ENCODE results near the gene MED28. TPM values are rescaled to one million over a fixed set of nuclear protein-coding genes. Genes with fewer than 3 reads are reported as not detected.

Gene MED28
- total RNA-seq, 2 experiments from 2014 or later, result 53.7 to 53.8 TPM

- Mint-ChIP-seq H3K36me3 (ENCODE audit: low read depth) (peaks cover 73% of the 10 kb centered on the region), H3K9me3 (no peaks in the 10 kb centered on the region), H3K4me1 (peaks cover 6% of the 10 kb centered on the region), H3K4me3 (no peak overlapping the region), H3K27ac (no peak overlapping the region), H3K27me3 (no peaks in the 10 kb centered on the region)
- CTCF ChIA-PET, result no interaction called here
- no peak for DNase-seq
- POLR2A ChIA-PET, result no interaction called here
These were observed 10.4 kb downstream of the MED28 start for GRCh38 chr4:17624821-17625220.

DNA sequence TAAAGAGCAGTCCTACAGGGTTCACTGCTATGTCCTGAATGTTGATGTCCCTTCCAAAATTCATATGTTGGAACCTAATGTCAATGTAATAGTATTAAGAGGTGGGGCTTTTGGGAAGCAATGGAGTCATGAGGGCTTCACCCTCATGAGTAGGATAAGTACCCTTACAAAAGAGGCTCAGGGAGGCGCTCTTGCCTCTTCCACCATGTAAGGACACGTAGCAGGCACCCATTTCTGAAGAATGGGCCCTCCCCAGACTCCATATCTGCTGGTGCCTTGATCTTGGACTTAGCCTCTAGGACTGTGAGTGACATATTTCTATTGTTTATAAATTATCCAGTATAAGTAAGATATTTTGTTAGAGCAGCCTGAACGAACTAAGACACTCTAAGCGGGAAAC is 15.8 kb downstream of the MED28 start:
- Mint-ChIP-seq H3K27ac (no peak overlapping the region), H3K36me3 (ENCODE audit: low read depth) (peaks cover 69% of the 10 kb centered on the region), H3K27me3 (no peaks in the 10 kb centered on the region), H3K4me1 (peaks cover 5% of the 10 kb centered on the region), H3K4me3 (no peak overlapping the region), H3K9me3 (no peaks in the 10 kb centered on the region)
- ChIA-PET CTCF (no interaction called here), POLR2A (no interaction called here)
- DNase-seq, result no peak

DNA sequence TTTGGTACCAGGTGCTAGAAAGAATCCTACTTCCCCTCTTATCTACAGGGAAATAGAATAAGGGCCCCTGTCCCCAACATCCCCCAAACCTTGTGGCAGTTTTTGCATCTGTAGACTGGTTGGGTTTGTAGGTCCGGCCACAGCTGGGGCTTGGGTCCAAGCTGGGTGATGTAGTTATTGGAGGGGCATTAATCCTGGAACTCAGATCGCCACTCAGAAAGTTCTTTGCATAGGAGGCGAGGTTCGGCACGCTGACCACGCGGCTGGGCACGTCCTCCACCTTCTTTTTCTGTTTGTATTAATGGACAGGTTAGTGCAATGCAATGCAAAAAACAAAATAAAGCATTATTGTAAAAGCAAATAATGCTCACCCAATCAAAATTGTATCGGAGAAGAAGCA is 19.2 kb downstream of the MED28 start:
- Mint-ChIP-seq H3K9me3 (no peaks in the 10 kb centered on the region), H3K4me3 (no peak overlapping the region), H3K36me3 (ENCODE audit: low read depth) (peaks cover 40% of the 10 kb centered on the region), H3K27me3 (no peaks in the 10 kb centered on the region), H3K4me1 (peaks cover 5% of the 10 kb centered on the region), H3K27ac (no peak overlapping the region)
- CTCF ChIA-PET, result no interaction called here
- no peak for DNase-seq
- POLR2A ChIA-PET, result no interaction called here

- Mint-ChIP-seq H3K4me3 (no peak overlapping the region), H3K27me3 (no peaks in the 10 kb centered on the region), H3K27ac (no peak overlapping the region), H3K36me3 (ENCODE audit: low read depth) (peaks cover 30% of the 10 kb centered on the region), H3K4me1 (peaks cover 4% of the 10 kb centered on the region), H3K9me3 (no peaks in the 10 kb centered on the region)
- CTCF ChIA-PET, result interaction anchor here (1.2 to 1.9 kb wide), 2 partner anchors 21 to 88 kb away, joined by 3 to 8 read pairs; partner anchors contain the start of gene MED28
- DNase-seq, result no peak
- POLR2A ChIA-PET, result no interaction called here
These were observed 20.6 kb downstream of the MED28 start for GRCh38 chr4:17635056-17635455.

GRCh38 chr4:17636341-17636695 is 21.9 kb downstream of the MED28 start:
- CTCF ChIA-PET, result interaction anchor here (1.4 to 1.9 kb wide), 2 partner anchors 22 to 87 kb away, joined by 7 to 8 read pairs; partner anchors contain the start of gene MED28
- Mint-ChIP-seq H3K36me3 (ENCODE audit: low read depth) (peaks cover 22% of the 10 kb centered on the region), H3K27ac (no peak overlapping the region), H3K27me3 (no peaks in the 10 kb centered on the region), H3K9me3 (no peaks in the 10 kb centered on the region), H3K4me3 (no peak overlapping the region), H3K4me1 (peaks cover 2% of the 10 kb centered on the region)
- DNase-seq, result no peak
- POLR2A ChIA-PET, result no interaction called here

DNA sequence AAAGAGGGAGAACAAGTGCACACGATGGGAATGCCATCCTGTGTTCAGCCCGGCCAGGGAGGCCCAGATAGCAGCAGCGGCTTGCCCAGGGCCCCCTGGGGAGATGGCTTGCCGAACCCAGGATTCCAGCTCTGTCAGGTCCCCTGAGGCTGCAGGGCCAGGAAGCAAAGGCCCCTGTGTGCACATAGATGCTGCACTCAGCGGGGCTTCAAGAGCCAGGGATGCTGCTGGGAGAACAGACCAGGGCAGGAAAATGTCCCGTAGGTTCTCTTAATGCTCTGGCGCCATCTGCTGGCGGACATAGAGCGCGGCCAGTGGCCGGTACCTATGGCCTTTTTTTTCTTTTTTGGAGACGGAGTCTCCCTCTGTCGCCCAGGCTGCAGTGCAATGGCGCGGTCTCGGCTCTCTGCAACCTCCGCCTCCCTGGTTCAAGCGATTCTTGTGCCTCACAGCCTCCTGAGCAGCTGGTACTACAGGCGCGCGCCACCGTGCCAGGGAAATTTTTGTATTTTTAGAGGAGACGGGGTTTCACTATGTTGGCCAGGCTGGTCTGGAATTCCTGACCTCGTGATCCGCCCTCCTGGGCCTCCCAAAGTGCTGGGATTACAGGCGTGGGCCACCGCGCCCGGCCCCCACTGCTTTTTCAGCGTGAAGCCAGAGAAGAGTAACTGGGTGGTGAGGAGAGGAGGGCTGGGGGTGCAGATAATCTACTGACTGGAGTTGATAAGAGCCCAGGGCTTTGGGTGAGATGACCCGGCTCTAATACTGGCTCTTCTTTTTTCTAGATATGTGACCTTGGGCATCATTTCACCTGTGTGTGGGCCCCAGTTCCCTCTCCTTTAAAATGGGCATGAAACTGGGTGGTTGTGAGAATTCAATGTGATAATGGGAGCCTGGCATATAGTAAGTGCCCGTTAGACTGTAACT is 22.5 kb downstream of the MED28 start:
- Mint-ChIP-seq H3K36me3 (ENCODE audit: low read depth) (peaks cover 19% of the 10 kb centered on the region), H3K4me3 (no peak overlapping the region), H3K4me1 (peaks cover 2% of the 10 kb centered on the region), H3K9me3 (no peaks in the 10 kb centered on the region), H3K27ac (no peak overlapping the region), H3K27me3 (no peaks in the 10 kb centered on the region)
- DNase-seq, result peak; percentile 78
- POLR2A ChIA-PET, result no interaction called here
- CTCF ChIA-PET, result interaction anchor here (1.4 to 1.9 kb wide), 2 partner anchors 22 to 88 kb away, joined by 7 to 8 read pairs; partner anchors contain the start of gene MED28

DNA sequence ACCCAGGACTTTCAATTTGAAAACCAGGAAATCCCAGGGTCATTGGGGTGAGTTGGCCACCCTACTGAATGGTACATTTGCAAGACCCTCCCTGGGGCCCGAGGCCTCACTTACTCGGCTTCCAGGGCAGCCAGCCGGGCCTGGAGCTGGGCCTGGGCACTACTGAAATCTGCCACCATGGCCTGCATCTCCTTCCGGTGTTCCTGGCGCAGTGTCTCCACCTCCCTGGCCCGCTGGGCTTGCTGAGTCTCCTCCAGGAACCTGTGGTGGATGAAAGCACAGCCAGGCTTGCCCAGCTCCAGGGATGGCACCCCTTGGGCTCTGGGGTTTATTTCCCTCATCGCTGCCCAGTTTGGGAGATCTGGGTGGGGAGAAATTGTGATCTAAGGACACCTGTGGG is 24.7 kb downstream of the MED28 start:
- H3K4me3 Mint-ChIP-seq, result no peak overlapping the region
- H3K4me1 Mint-ChIP-seq, result peaks cover 2% of the 10 kb centered on the region
- no peaks in the 10 kb centered on the region for H3K9me3 Mint-ChIP-seq
- no peak overlapping the region for H3K27ac Mint-ChIP-seq
- H3K36me3 Mint-ChIP-seq (ENCODE audit: low read depth), result peaks cover 13% of the 10 kb centered on the region
- ChIA-PET POLR2A (no interaction called here), CTCF (no interaction called here)
- no peak for DNase-seq
- H3K27me3 Mint-ChIP-seq, result no peaks in the 10 kb centered on the region

GRCh38 chr4:17642398-17642783 is 27.9 kb downstream of the MED28 start:
- ChIA-PET CTCF (no interaction called here), POLR2A (no interaction called here)
- peaks cover 1% of the 10 kb centered on the region for H3K4me1 Mint-ChIP-seq
- H3K9me3 Mint-ChIP-seq, result peaks cover 5% of the 10 kb centered on the region
- H3K27ac Mint-ChIP-seq, result no peak overlapping the region
- DNase-seq, result no peak
- no peaks in the 10 kb centered on the region for H3K27me3 Mint-ChIP-seq
- no peak overlapping the region for H3K4me3 Mint-ChIP-seq
- H3K36me3 Mint-ChIP-seq (ENCODE audit: low read depth), result peaks cover 6% of the 10 kb centered on the region

- H3K36me3 Mint-ChIP-seq (ENCODE audit: low read depth), result peaks cover 3% of the 10 kb centered on the region
- peaks cover 2% of the 10 kb centered on the region for H3K27me3 Mint-ChIP-seq
- ChIA-PET CTCF (no interaction called here), POLR2A (no interaction called here)
- no peak for DNase-seq
- no peak overlapping the region for H3K27ac Mint-ChIP-seq
- H3K4me1 Mint-ChIP-seq, result peaks cover 6% of the 10 kb centered on the region
- H3K9me3 Mint-ChIP-seq, result peaks cover 5% of the 10 kb centered on the region
- H3K4me3 Mint-ChIP-seq, result no peak overlapping the region
These were observed 32.3 kb downstream of the MED28 start for GRCh38 chr4:17646693-17647092.

DNA sequence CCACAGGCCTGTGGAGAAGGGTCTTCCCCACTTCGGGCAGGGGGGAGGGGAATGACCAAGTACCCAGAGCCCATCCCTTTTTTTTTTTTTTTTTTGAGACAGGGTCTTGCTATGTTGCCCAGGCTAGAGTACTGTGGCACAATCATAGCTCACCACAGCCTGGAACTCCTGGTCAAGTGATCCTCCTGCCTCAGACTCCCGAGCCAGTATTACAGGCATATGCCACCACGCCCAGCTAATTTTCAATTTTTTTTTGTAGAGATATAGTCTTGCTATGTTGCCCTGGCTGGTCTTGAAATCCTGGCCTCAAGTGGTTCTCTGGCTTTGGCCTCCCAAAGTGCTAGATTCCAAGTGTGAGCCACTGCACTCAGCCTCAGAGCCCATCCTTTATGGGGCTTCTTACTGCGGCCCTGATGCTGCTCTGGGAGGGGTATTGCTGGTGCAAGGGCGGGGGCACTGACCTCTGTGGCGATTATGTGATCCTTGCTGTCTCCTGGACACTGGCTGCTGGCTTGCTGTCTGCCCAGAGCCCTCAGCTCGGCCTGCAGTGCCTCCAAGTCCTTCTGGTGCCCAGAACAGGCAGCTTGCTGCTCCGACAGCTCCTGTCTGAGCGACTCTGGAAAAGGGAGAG is 32.9 kb downstream of the MED28 start:
- Mint-ChIP-seq H3K27ac (no peak overlapping the region), H3K4me3 (no peak overlapping the region), H3K36me3 (ENCODE audit: low read depth) (peaks cover 3% of the 10 kb centered on the region), H3K9me3 (peaks cover 5% of the 10 kb centered on the region), H3K4me1 (peaks cover 8% of the 10 kb centered on the region), H3K27me3 (peaks cover 2% of the 10 kb centered on the region)
- no peak for DNase-seq
- ChIA-PET POLR2A (no interaction called here), CTCF (interaction anchor here (0.7 kb wide), 1 partner anchor 1069 kb away, joined by 4 read pairs; no protein-coding TSS in a partner anchor)

- H3K4me1 Mint-ChIP-seq, result peaks cover 8% of the 10 kb centered on the region
- no peak overlapping the region for H3K4me3 Mint-ChIP-seq
- CTCF ChIA-PET, result interaction anchor here (0.7 kb wide), 1 partner anchor 1069 kb away, joined by 4 read pairs; no protein-coding TSS in a partner anchor
- POLR2A ChIA-PET, result no interaction called here
- no peak overlapping the region for H3K27ac Mint-ChIP-seq
- H3K27me3 Mint-ChIP-seq, result peaks cover 2% of the 10 kb centered on the region
- H3K36me3 Mint-ChIP-seq (ENCODE audit: low read depth), result no peaks in the 10 kb centered on the region
- DNase-seq, result no peak
- peaks cover 5% of the 10 kb centered on the region for H3K9me3 Mint-ChIP-seq
These were observed 33.5 kb downstream of the MED28 start for GRCh38 chr4:17647927-17648326.

GRCh38 chr4:17650406-17650805 is 36.0 kb downstream of the MED28 start:
- H3K27me3 Mint-ChIP-seq, result peaks cover 2% of the 10 kb centered on the region
- no peak overlapping the region for H3K4me3 Mint-ChIP-seq
- ChIA-PET CTCF (no interaction called here), POLR2A (no interaction called here)
- peaks cover 8% of the 10 kb centered on the region for H3K4me1 Mint-ChIP-seq
- peaks cover 2% of the 10 kb centered on the region for H3K9me3 Mint-ChIP-seq
- no peak overlapping the region for H3K27ac Mint-ChIP-seq
- DNase-seq, result no peak
- no peaks in the 10 kb centered on the region for H3K36me3 Mint-ChIP-seq (ENCODE audit: low read depth)

DNA sequence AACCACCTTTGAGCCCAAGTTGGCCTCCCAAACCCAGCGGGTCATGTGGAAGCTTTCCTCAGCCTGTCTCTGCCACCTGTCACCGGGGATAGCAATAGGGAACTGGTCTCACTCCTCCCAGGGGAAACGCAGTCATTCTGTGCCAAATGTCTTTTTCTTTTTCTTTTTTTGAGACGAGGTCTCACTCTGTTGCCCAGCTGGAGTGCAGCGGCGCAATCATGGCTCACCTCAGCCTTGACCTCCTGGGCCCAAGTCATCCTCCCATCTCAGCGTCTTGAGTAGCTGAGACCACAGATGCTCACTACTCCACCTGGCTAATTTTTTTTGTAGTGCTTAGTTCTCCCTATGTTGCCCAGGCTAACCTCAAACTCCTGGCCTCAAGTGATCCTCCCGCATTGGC is 40.3 kb downstream of the MED28 start:
- ChIA-PET CTCF (no interaction called here), POLR2A (no interaction called here)
- Mint-ChIP-seq H3K9me3 (no peaks in the 10 kb centered on the region), H3K36me3 (ENCODE audit: low read depth) (no peaks in the 10 kb centered on the region), H3K4me3 (no peak overlapping the region), H3K27ac (no peak overlapping the region), H3K4me1 (peaks cover 8% of the 10 kb centered on the region), H3K27me3 (peaks cover 2% of the 10 kb centered on the region)
- DNase-seq, result no peak
